K562 (cell line): ENCODE results near the gene MRPL55. TPM values are rescaled to one million over a fixed set of nuclear protein-coding genes. Genes with fewer than 3 reads are reported as not detected.
A peak's percentile ranks its signal among the peaks of the same experiment; 100 is the strongest.

Experiments
- CBX8 ChIP-seq: fragments of 200-600 bp; sonication (generic); IDR thresholded peaks from 2 replicates; pipeline ENCODE4 v1.6.1; 2012; ENCODE audit warnings: borderline replicate concordance, mixed run types, low read depth, mild to moderate bottlenecking, moderate library complexity, mixed read lengths, low read length, control low read depth, inconsistent platforms; ENCODE audit not compliant: poor library complexity, severe bottlenecking; ENCODE audit errors: extremely low read depth
- FOXP1 ChIP-seq: sonication (generic); formaldehyde crosslinking; IDR thresholded peaks from 2 replicates; pipeline ENCODE4 v1.8.0; 2022; ENCODE audit warnings: mild to moderate bottlenecking, missing genetic modification reagents
- GATAD2A ChIP-seq: fragments of 450-650 bp; IDR thresholded peaks from 2 replicates; pipeline ENCODE4 v1.6.1; 2017
- ILK ChIP-seq: fragments of 450-650 bp; IDR thresholded peaks from 2 replicates; pipeline ENCODE4 v1.6.1; 2016; ENCODE audit warnings: missing genetic modification characterization, low read depth, mild to moderate bottlenecking, missing compliant biosample characterization, moderate library complexity, borderline replicate concordance
- OTX1 ChIP-seq: fragments of 450-650 bp; formaldehyde crosslinking; IDR thresholded peaks from 2 replicates; pipeline ENCODE4 v1.4.0; 2022; ENCODE audit warnings: mild to moderate bottlenecking
- PYGO2 ChIP-seq: fragments of 450-650 bp; IDR thresholded peaks from 2 replicates; pipeline ENCODE4 v1.6.1; 2016; ENCODE audit warnings: mild to moderate bottlenecking, missing genetic modification characterization, moderate library complexity, missing compliant biosample characterization
- RBM15 ChIP-seq: fragments of 200-400 bp; formaldehyde crosslinking; IDR thresholded peaks from 2 replicates; pipeline ENCODE4 v1.6.1; 2018; ENCODE audit warnings: mild to moderate bottlenecking, low read length, moderate library complexity; ENCODE audit not compliant: insufficient read depth
- RNF2 ChIP-seq: sonication (generic); IDR thresholded peaks from 2 replicates; pipeline ENCODE4 v1.6.1; 2016
- SNRNP70 ChIP-seq: fragments of 200-400 bp; formaldehyde crosslinking; optimal IDR thresholded peaks from 2 replicates; pipeline ENCODE3; 2017; ENCODE audit warnings: low read depth, low read length
- SRF ChIP-seq, 2 experiments: fragments of 250-450, 450-650 bp in 1 of 2; sonication (Bioruptor Pico) in 1 of 2; sonication (generic) in 1 of 2; formaldehyde crosslinking; IDR thresholded peaks; 2 replicates each; pipeline versions ENCODE4 v1.5.0 to v1.5.1; 2020 to 2022; ENCODE audit warnings: mild to moderate bottlenecking in 1 of 2, missing genetic modification reagents in 1 of 2
- TAF7 ChIP-seq: fragments of 450-650 bp; IDR thresholded peaks from 2 replicates; pipeline ENCODE4 v1.6.1; 2016; ENCODE audit warnings: missing genetic modification characterization, missing compliant biosample characterization
- ZFP30 ChIP-seq: fragments of 250-450 bp; sonication (Bioruptor Pico); IDR thresholded peaks from 2 replicates; pipeline ENCODE4 v1.8.0; 2022; ENCODE audit warnings: moderate library complexity, mild to moderate bottlenecking, inconsistent platforms, borderline replicate concordance
- ZKSCAN3 ChIP-seq: fragments of 250-450 bp; sonication (Bioruptor Pico); IDR thresholded peaks from 2 replicates; pipeline ENCODE4 v1.4.0; 2020
- ZNF121 ChIP-seq: sonication (generic); formaldehyde crosslinking; conservative IDR thresholded peaks from 2 replicates; pipeline ENCODE4 v1.8.0; 2022; ENCODE audit warnings: missing genetic modification reagents
- ZNF184 ChIP-seq: sonication (generic); formaldehyde crosslinking; IDR thresholded peaks from 2 replicates; pipeline ENCODE4 v1.5.0; 2020; ENCODE audit warnings: missing genetic modification reagents
- ZNF316 ChIP-seq: fragments of 450-650 bp; IDR thresholded peaks from 2 replicates; pipeline ENCODE4 v1.6.1; 2016
- ZNF551 ChIP-seq: fragments of 250-450 bp; sonication (Bioruptor Pico); IDR thresholded peaks from 2 replicates; pipeline ENCODE4 v1.5.0; 2021; ENCODE audit warnings: mild to moderate bottlenecking, moderate library complexity
- ZNF79 ChIP-seq: fragments of 250-450 bp; sonication (Bioruptor Pico); IDR thresholded peaks from 2 replicates; pipeline ENCODE4 v1.4.0; 2020; ENCODE audit warnings: low read depth, mild to moderate bottlenecking, moderate library complexity
- polyA plus RNA-seq, 8 experiments: library from polyadenylated mRNA; depleted of rRNA in 4 of 8; stranded (reverse) in 5 of 8; unstranded in 3 of 8; fragments of >200 nt; fragmentation: Nextera tagmentation in 2 of 8; fragmentation: Illumina TruSeq in 1 of 8; extraction: Ambion mirVana in 2 of 8; extraction: Trizol in 1 of 8; gene quantifications; 2 replicates each; pipeline versions ENCODE4 v1.2.1 to v1.2.3, GENCODE V29; 2011 to 2014; ENCODE audit warnings: inconsistent platforms in 1 of 8, missing spikeins in 1 of 8
- total RNA-seq, 7 experiments: library from RNA; depleted of rRNA in 6 of 7; stranded (reverse); fragments of >200 nt in 6 of 7; fragmentation: Illumina TruSeq in 2 of 7; extraction: Trizol in 2 of 7; gene quantifications; 2 replicates each; pipeline versions ENCODE4 v1.2.1 to v1.2.3, GENCODE V29; 2011 to 2021; ENCODE audit warnings: low replicate concordance in 1 of 7
- TF ChIP-seq, protein P1 (sequence below): fragments of 150-350 bp; IDR thresholded peaks from 2 replicates; pipeline ENCODE4 v1.6.1; 2014; ENCODE audit warnings: low read depth, mild to moderate bottlenecking, low read length, borderline replicate concordance
- TF ChIP-seq, protein P2 (sequence below): sonication (generic); formaldehyde crosslinking; IDR thresholded peaks from 2 replicates; pipeline ENCODE4 v1.8.0; 2022; ENCODE audit warnings: missing genetic modification reagents, mild to moderate bottlenecking, borderline replicate concordance

Gene MRPL55
- total and polyA plus RNA-seq, 9 of the 15 experiments (the other 6 are each of a cell fraction or from before 2014, with no cell fraction given) = 34.9 to 228 (median 81.0) TPM

DNA sequence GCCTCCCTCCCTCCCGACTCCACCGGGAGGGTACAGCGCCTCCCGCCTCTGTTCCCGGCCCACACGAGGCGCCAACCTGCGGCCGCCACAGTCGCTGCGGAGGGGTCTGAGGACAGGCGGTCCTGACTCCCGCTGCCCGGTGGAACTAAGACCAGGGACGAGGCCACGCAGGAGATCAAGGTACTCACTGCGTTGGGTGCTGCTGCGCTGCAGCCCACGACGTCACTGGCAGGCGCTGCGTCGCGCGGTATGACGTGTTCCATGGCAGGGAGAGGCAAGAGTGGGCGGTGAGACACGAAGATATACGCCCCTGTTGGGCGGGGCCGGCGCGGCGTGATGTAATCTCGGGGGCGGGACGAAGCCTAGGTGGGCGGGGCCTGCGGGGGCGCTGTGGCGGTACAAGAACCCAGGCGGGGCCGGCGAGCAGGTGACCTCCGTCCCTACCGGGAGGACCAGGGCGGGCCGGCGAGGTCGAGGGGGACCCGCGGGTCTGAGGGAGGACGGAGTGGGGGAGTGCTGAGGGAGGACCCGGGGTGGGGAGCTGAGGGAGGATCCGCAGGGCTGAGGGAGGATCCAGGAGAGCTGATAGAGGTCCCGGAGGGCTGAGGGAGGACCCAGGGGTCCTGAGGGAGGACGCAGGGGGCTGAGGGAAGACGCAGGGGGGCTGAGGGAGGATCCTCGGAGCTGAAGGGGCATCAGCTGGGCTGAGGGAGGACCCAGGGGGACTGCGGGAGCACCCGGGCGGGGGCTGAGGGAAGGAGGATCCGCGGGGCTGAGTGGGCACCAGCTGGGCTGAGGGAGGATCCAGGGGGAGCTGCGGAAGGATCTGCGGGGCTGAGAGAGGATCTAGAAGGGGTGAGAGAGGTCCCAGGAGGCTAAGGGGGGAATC is at the start of gene MRPL55 (continued):
- TF ChIP-seq, protein P1, sequence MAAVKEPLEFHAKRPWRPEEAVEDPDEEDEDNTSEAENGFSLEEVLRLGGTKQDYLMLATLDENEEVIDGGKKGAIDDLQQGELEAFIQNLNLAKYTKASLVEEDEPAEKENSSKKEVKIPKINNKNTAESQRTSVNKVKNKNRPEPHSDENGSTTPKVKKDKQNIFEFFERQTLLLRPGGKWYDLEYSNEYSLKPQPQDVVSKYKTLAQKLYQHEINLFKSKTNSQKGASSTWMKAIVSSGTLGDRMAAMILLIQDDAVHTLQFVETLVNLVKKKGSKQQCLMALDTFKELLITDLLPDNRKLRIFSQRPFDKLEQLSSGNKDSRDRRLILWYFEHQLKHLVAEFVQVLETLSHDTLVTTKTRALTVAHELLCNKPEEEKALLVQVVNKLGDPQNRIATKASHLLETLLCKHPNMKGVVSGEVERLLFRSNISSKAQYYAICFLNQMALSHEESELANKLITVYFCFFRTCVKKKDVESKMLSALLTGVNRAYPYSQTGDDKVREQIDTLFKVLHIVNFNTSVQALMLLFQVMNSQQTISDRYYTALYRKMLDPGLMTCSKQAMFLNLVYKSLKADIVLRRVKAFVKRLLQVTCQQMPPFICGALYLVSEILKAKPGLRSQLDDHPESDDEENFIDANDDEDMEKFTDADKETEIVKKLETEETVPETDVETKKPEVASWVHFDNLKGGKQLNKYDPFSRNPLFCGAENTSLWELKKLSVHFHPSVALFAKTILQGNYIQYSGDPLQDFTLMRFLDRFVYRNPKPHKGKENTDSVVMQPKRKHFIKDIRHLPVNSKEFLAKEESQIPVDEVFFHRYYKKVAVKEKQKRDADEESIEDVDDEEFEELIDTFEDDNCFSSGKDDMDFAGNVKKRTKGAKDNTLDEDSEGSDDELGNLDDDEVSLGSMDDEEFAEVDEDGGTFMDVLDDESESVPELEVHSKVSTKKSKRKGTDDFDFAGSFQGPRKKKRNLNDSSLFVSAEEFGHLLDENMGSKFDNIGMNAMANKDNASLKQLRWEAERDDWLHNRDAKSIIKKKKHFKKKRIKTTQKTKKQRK = 0 out of 2 replicates have a peak, but pooled peaks have one; percentile 6
- no peak for TF ChIP-seq ZFP30
- peak; percentile 22; the same call in 1 of the 2 replicates for TF ChIP-seq OTX1 (CRISPR knock-in tag)
- TF ChIP-seq, protein P2, sequence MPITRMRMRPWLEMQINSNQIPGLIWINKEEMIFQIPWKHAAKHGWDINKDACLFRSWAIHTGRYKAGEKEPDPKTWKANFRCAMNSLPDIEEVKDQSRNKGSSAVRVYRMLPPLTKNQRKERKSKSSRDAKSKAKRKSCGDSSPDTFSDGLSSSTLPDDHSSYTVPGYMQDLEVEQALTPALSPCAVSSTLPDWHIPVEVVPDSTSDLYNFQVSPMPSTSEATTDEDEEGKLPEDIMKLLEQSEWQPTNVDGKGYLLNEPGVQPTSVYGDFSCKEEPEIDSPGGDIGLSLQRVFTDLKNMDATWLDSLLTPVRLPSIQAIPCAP (CRISPR knock-in tag) = no peak
- TF ChIP-seq TAF7 (tag) = no peak; the same call in none of the 2 replicates
- TF ChIP-seq ZNF121 (CRISPR knock-in tag) = no peak
- no peak for TF ChIP-seq RNF2
- TF ChIP-seq SRF (CRISPR knock-in tag; IDR thresholded peaks at IDR 0.05) = peak in 1 of 2 experiments; percentile 68; a peak in 1 of 4 replicates
- 0 out of 2 replicates have a peak, but pooled peaks have one; percentile 10 for TF ChIP-seq ZNF316
- no peak for TF ChIP-seq ILK (tag)
- TF ChIP-seq ZNF184 (CRISPR knock-in tag) = no peak
- TF ChIP-seq RBM15 = no peak
- peak; percentile 85 for TF ChIP-seq GATAD2A
- no peak for TF ChIP-seq CBX8
- TF ChIP-seq ZNF79 = no peak
- TF ChIP-seq SNRNP70 = no peak
- no peak for TF ChIP-seq ZKSCAN3 (CRISPR knock-in tag)
- TF ChIP-seq ZNF551 (CRISPR knock-in tag) = no peak
- 0 out of 2 replicates have a peak, but pooled peaks have one; percentile 40 for TF ChIP-seq FOXP1 (CRISPR knock-in tag)
- no peak for TF ChIP-seq PYGO2 (tag)
